Stimulated activated CD4-positive, alpha-beta T cell treated with anti-CD3 and anti-CD28 coated beads, Interleukin-1b, Interleukin-23, amount 100 ng/mL, for 4 hours (primary cell): ENCODE results near the gene MRTFA.
"Not testable (repeated sequence)": the region's sequence is repeated elsewhere in the genome, so short reads cannot be mapped to it uniquely, and the experiment has no call there.

Experiments
- DNase-seq, 2 donors: peaks; one replicate each; pipeline ENCODE4 v3.0.0-alpha.2; 2020; ENCODE audit warnings: low read depth in 2 of 2

The MRTFA gene

GRCh38 chr22:40395607-40396006 lies 240.9 kb downstream of the MRTFA start:
- no peak for DNase-seq

GRCh38 chr22:40394607-40395006 lies 241.9 kb downstream of the MRTFA start:
- no peak for DNase-seq

DNA sequence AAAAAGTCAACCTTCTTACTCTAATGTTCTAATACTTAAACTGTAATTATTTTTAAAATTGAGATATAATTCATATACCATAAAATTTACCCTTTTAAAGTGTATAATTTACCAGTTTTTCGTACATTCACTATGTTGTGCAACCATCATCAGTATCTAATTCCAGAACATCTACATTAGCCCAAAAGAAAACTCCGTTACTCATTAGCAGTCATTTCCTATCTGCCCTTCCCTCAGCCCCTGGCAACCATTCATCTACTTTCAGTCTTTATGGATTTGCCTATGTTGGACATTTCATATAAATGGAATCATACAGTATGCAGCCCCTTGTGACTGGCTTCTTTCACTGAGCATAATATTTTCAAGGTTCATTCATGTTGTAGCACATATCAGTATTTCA lies 243.9 kb downstream of the MRTFA start:
- no peak for DNase-seq

- no peak for DNase-seq
Measured at GRCh38 chr22:40391417-40391816, 245.1 kb downstream of the MRTFA start.

DNA sequence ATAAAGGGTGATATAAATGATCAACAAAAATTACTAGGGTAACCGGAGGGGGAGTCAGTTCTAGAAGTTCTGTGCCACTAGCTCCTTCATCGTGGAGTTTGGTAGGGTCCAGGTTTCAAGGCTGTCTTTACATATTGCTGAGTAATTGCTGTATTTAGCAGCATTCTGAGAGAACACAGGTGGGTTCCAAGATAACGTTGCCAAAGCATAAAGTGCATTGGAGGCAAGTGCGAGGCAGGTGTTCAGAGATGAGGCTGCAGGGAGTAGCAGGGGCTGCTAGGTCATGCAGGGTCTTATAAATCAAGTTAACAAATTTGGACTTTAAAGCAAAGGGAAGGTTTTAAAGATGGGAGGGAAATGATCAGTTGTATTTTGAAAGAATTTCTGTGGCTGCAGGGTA lies 248.3 kb downstream of the MRTFA start:
- DNase-seq = no peak

- no peak for DNase-seq
Measured at GRCh38 chr22:40387746-40388145, 248.8 kb downstream of the MRTFA start.

DNA sequence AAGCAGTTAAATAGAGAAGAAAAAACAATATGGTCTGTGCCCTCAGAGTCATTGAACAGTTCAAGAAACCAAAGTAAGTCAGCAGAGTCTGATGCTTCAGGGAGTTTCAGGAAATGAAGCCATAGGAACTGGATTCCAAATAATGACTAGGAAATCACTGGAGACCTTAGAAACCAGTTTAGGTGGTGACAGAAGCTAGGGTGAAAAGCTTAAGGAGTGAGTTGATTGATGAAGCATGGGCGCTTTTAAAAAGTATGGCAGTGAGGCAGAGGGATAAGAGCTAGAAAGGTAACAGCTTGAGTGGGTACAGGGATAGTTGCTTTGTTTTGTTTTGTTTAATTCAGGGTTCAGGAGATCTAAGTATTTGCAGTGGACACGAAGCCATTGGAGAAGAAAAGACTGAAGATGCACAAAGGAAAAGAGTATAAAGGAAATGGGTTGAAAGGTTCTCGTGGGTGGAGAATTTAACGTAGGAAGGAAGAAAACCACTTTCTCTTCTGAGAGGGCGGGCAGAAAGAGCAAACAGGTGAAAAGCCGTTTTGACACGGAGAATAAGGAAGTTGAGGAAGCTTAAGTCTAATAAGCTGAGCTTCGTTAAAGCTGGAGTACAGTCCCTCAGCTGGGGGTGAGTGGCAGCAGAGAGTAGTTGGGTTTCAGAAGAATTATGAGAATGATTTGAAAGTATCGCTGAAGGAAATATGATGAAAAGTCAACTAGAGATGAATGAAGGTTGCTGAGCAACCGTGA lies 251.3 kb downstream of the MRTFA start:
- peak in 1 of 2 donors; percentile 21 for DNase-seq

DNA sequence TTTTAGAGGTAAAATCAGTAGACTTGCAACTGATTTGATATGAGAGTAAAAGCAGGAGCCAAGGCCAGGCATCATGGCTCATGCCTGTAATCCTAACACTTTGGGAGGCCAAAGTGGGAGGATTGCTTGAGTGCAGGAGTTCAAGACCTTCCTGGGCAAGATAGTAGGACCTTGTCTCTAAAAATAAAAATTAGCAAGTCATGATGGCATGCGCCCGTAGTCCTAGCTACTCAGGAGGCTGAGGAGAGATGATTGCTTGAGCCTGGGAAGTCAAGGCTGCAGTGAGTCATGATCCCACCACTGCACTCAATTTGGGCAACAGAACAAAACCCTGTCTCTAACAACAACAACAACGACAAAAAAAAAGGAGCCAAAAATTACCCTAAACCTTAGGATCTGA lies 252.6 kb downstream of the MRTFA start:
- no peak for DNase-seq

GRCh38 chr22:40381461-40381860 lies 255.1 kb downstream of the MRTFA start:
- no peak for DNase-seq

DNA sequence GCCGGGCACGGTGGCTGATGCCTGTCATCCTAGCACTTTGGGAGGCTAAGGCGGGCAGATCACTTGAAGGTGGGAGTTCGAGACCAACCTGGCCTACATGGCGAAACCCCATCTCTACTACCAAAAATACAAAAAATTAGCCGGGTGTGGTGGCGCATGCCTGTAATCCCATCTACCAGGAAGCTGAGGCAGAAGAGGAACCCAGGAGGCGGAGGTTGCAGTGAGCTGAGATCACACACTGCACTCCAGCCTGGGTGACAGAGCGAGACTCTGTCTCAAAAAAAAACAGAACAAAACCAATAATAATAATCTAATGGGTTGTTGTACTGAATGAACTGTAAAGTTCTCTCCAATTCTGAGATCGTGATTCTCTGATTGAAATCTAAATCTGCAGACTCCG lies 258.1 kb downstream of the MRTFA start:
- DNase-seq = not testable (repeated sequence)

DNA sequence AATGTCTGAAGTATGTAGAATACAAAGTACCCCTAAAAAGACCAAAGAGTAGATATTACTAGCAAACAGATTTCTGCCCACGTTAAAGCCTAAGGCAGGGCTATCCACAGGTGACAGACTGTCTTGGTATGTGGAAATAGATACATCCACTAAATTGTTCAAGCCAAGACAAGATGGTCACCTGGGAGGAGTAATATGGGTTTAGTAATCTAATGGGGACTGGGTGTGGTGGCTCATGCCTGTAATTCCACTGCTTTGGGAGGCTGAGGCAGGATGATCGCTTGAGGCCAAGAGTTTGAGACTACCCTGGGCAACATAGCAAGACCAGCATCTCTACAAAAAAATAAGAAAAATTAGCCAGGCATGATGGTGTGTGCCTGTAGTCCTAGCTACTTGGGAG lies 258.6 kb downstream of the MRTFA start:
- no peak for DNase-seq

GRCh38 chr22:40376149-40376548 lies 260.4 kb downstream of the MRTFA start:
- DNase-seq = no peak

DNA sequence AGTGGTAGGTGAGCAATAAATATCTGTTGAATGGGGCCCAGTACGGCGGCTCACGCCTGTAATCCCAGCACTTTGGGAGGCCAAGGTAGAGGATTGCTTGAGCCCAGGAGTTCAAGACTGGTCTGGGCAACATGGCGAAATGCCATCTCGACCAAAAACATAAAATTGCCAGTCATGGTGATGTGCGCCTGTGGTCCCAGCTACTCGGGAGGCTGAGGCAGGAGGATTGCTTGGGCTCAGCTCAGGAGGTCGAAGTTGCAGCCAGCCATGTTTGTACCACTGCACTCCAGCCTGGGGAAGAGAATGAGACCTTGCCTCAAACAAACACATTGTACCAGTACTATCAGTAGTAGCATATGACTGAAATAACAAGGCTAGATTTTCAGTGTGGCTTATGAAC lies 262.0 kb downstream of the MRTFA start:
- DNase-seq = no peak

- no peak for DNase-seq
Measured at GRCh38 chr22:40368836-40369235, 267.7 kb downstream of the MRTFA start.

- no peak for DNase-seq
Measured at GRCh38 chr22:40368016-40368415, 268.5 kb downstream of the MRTFA start.

- DNase-seq = no peak
Measured at GRCh38 chr22:40367342-40367741, 269.2 kb downstream of the MRTFA start.

DNA sequence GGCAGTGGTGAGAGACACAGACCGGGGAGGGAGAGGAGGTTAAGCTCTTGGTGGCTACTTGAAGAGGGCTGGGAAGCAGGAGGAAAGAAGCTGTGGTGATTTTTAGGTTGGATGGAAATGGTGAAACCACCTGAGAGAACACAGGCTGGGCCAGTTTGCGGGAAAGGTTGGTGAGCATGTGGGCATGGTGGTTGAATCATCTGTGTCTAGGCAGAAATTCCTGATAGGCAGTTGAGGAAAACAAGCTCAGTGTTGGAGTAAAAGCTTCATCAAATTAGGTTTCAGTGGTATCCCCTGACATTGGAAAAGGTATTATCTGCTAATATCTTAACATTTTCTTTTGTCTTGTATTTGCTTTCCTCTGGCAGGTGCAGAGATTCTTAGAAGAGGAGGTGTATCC lies 270.5 kb downstream of the MRTFA start:
- no peak for DNase-seq

DNA sequence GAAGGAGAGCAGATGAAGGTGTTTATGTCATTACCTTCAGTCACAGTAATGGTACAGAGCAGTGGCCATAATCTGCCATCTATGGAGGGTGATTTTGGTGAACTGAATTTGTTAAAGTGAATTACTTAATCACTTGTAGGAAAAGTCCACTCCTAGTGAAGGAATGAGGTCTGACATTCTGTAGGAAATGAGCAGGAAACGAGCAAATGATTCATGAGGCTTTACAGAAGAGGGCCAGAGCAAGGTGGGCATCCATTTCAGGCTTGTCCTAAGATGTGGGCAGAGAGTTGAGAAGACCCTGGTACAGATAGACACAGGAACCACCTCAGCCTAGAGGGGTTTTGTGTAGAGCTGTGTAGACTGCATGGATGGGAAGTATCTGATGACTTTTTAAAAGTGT lies 272.1 kb downstream of the MRTFA start:
- no peak for DNase-seq

- no peak for DNase-seq
Measured at GRCh38 chr22:40363059-40363458, 273.5 kb downstream of the MRTFA start.

GRCh38 chr22:40361100-40361499 lies 275.4 kb downstream of the MRTFA start:
- DNase-seq = no peak
